HG03045 (cell line): ENCODE data around the gene IGFBPL1.

ENCODE experiments used
- ATAC-seq: cut with Tn5 transposase; IDR thresholded peaks from one replicate; pipeline ENCODE4 v1.9.1; 2021; ENCODE audit warnings: mild to moderate bottlenecking, moderate library complexity; ENCODE audit not compliant: unreplicated experiment

Gene IGFBPL1

GRCh38 chr9:38358390-38359296 is 65.6 kb downstream of the IGFBPL1 start:
- ATAC-seq: no peak

- no peak for ATAC-seq
These were observed 66.7 kb downstream of the IGFBPL1 start for GRCh38 chr9:38357350-38358114.

GRCh38 chr9:38356851-38357250 is 67.4 kb downstream of the IGFBPL1 start:
- ATAC-seq: no peak
